GM23338 (cell line): ENCODE data around the gene ME2. TPM values are rescaled to one million over a fixed set of nuclear protein-coding genes. Genes with fewer than 3 reads are reported as not detected.

Experiments
- ATAC-seq: fragments of 200-7000 bp; cut with Tn5 transposase; 3 replicates; pipeline ENCODE4 v1.9.1; 2020
- DNase-seq: peaks from one replicate; pipeline ENCODE4 v3.0.0-alpha.2; 2015; ENCODE audit warnings: low spot score
- H2AFZ ChIP-seq: fragments of 200-600 bp; sonication (generic); 2 replicates; pipeline ENCODE4 v1.8.0; 2016; ENCODE audit warnings: antibody characterized with exemption, mild to moderate bottlenecking, moderate library complexity
- H3F3A ChIP-seq: fragments of 200-600 bp; sonication (generic); replicated peaks from 2 replicates; pipeline ENCODE4 v1.8.0; 2017; ENCODE audit warnings: antibody characterized with exemption, mixed run types, low read depth
- H3K27ac ChIP-seq: fragments of 200-600 bp; sonication (generic); 2 replicates; pipeline ENCODE4 v1.6.1; 2016; ENCODE audit warnings: low read depth
- H3K27me3 ChIP-seq: fragments of 200-600 bp; sonication (generic); 2 replicates; pipeline ENCODE4 v1.8.0; 2016; ENCODE audit warnings: mild to moderate bottlenecking, mixed run types, moderate library complexity; ENCODE audit not compliant: insufficient read depth
- H3K36me3 ChIP-seq: fragments of 200-600 bp; sonication (generic); 2 replicates; pipeline ENCODE4 v1.8.0; 2016; ENCODE audit warnings: mild to moderate bottlenecking; ENCODE audit not compliant: insufficient read depth
- H3K4me1 ChIP-seq: fragments of 200-600 bp; sonication (generic); 2 replicates; pipeline ENCODE4 v1.8.0; 2016; ENCODE audit warnings: mild to moderate bottlenecking, moderate library complexity; ENCODE audit not compliant: insufficient read depth
- H3K4me2 ChIP-seq: fragments of 200-600 bp; sonication (generic); 2 replicates; pipeline ENCODE4 v1.7.1; 2017; ENCODE audit warnings: mixed run types
- H3K4me3 ChIP-seq: fragments of 200-600 bp; sonication (generic); 2 replicates; pipeline ENCODE4 v1.6.1; 2016; ENCODE audit warnings: mixed run types
- H3K79me2 ChIP-seq: fragments of 200-600 bp; sonication (generic); replicated peaks from 2 replicates; pipeline ENCODE4 v1.8.0; 2017; ENCODE audit warnings: mild to moderate bottlenecking; ENCODE audit not compliant: insufficient read depth
- H3K9me2 ChIP-seq: fragments of 200-600 bp; sonication (generic); 2 replicates; pipeline ENCODE4 v1.8.0; 2017; ENCODE audit not compliant: insufficient read depth
- H4K20me1 ChIP-seq: fragments of 200-600 bp; sonication (generic); replicated peaks from 2 replicates; pipeline ENCODE4 v1.8.0; 2017; ENCODE audit warnings: mild to moderate bottlenecking; ENCODE audit not compliant: insufficient read depth
- H3K27ac Mint-ChIP-seq: 2 replicates; pipeline ENCODE4 v1.8.0; 2020; ENCODE audit warnings: inconsistent platforms, mild to moderate bottlenecking, moderate library complexity, mixed read lengths
- H3K27me3 Mint-ChIP-seq: 3 replicates; pipeline ENCODE4 v1.8.0; 2022; ENCODE audit warnings: low read depth, mild to moderate bottlenecking, moderate library complexity, mixed read lengths, inconsistent platforms; ENCODE audit not compliant: insufficient read depth, poor library complexity
- H3K36me3 Mint-ChIP-seq: 3 replicates; pipeline ENCODE4 v1.8.0; 2021; ENCODE audit warnings: low read depth, mild to moderate bottlenecking, inconsistent platforms, moderate library complexity, mixed read lengths
- H3K4me1 Mint-ChIP-seq: 3 replicates; pipeline ENCODE4 v1.8.0; 2020; ENCODE audit warnings: mild to moderate bottlenecking, inconsistent platforms, mixed read lengths
- H3K4me3 Mint-ChIP-seq: 3 replicates; pipeline ENCODE4 v1.8.0; 2021; ENCODE audit warnings: moderate library complexity, mild to moderate bottlenecking, inconsistent platforms, mixed read lengths
- H3K9me3 Mint-ChIP-seq: 3 replicates; pipeline ENCODE4 v1.8.0; 2020; ENCODE audit warnings: moderate library complexity, mild to moderate bottlenecking, inconsistent platforms, mixed read lengths
- CREB1 ChIP-seq: fragments of 250-450 bp; sonication (Bioruptor Pico); IDR thresholded peaks from 2 replicates; pipeline ENCODE4 v1.5.0; 2020; ENCODE audit warnings: low read depth, mild to moderate bottlenecking, moderate library complexity
- ETS1 ChIP-seq: IDR thresholded peaks from 2 replicates; pipeline ENCODE4 v1.6.1; 2016; ENCODE audit warnings: antibody characterized with exemption
- EZH2 ChIP-seq: fragments of 200-600 bp; sonication (generic); IDR thresholded peaks from one replicate; pipeline ENCODE4 v1.8.0; 2017; ENCODE audit warnings: antibody characterized with exemption, mild to moderate bottlenecking, low read depth; ENCODE audit not compliant: unreplicated experiment
- EZH2phosphoT487 ChIP-seq: fragments of 200-600 bp; sonication (generic); IDR thresholded peaks from one replicate; pipeline ENCODE4 v1.8.1; 2018; ENCODE audit warnings: antibody characterized with exemption; ENCODE audit not compliant: unreplicated experiment
- JUNB ChIP-seq: IDR thresholded peaks from one replicate; pipeline ENCODE4 v1.6.1; 2016; ENCODE audit warnings: antibody characterized with exemption; ENCODE audit not compliant: unreplicated experiment
- NANOG ChIP-seq: IDR thresholded peaks from 2 replicates; pipeline ENCODE4 v1.6.1; 2016; ENCODE audit warnings: antibody characterized with exemption, borderline replicate concordance
- STAT1 ChIP-seq: IDR thresholded peaks from one replicate; pipeline ENCODE4 v1.6.1; 2016; ENCODE audit warnings: antibody characterized with exemption; ENCODE audit not compliant: unreplicated experiment
- ZNF114 ChIP-seq: fragments of 250-450 bp; sonication (Bioruptor Pico); IDR thresholded peaks from 2 replicates; pipeline ENCODE4 v1.5.0; 2020; ENCODE audit warnings: mild to moderate bottlenecking, moderate library complexity
- ZNF331 ChIP-seq: fragments of 250-450 bp; sonication (Bioruptor Pico); IDR thresholded peaks from 2 replicates; pipeline ENCODE4 v1.5.0; 2020; ENCODE audit warnings: low read depth, mild to moderate bottlenecking, moderate library complexity
- polyA plus RNA-seq: library from polyadenylated mRNA; unstranded; fragments of >200 nt; fragmentation: Nextera tagmentation; extraction: Ambion mirVana; gene quantifications from 2 replicates; pipeline ENCODE4 v1.2.1, GENCODE V29; 2016
- total RNA-seq: library from RNA; depleted of rRNA; stranded (reverse); fragments of >200 nt; shearing (Covaris generic); gene quantifications from 2 replicates; pipeline ENCODE4 v1.2.3, GENCODE V29; 2014
- TF ChIP-seq, protein P1 (sequence below), 2 experiments: fragments of 200-600 bp in 1 of 2; sonication (generic) in 1 of 2; conservative IDR thresholded peaks; 2 replicates each; pipeline versions ENCODE4 v1.5.1 to v1.6.1; 2016 to 2017; ENCODE audit warnings: antibody characterized with exemption in 2 of 2, low read depth in 2 of 2, mild to moderate bottlenecking in 2 of 2, moderate library complexity in 1 of 2
- TF ChIP-seq, protein P2 (sequence below): IDR thresholded peaks from one replicate; pipeline ENCODE4 v1.6.1; 2018; ENCODE audit warnings: antibody characterized with exemption; ENCODE audit not compliant: unreplicated experiment
- TF ChIP-seq, protein P3 (sequence below): fragments of 250-450 bp; sonication (Bioruptor Pico); IDR thresholded peaks from 2 replicates; pipeline ENCODE4 v1.5.0; 2020; ENCODE audit warnings: mild to moderate bottlenecking, moderate library complexity

Gene ME2
- total and polyA plus RNA-seq, 2 experiments from 2014 or later, result 61.0 to 102 TPM

DNA sequence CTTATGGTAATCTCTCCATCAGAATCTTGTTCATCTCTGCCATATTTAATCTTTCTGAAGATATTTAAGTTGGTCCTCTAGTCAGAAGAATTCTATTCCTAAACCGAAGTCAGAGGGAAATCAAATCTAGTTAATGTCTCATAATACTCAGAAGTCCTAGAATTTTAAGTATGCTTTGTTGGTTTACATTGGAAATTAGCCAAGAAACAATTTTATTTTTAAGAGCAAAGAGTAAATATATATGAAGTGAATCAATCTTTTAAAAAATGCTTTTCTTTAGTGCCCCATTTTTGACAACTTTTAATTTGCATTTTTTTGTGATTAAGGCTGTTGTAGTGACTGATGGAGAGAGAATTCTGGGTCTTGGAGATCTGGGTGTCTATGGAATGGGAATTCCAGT lies 38.1 kb downstream of the ME2 start (continued):
- TF ChIP-seq EZH2 (no peak), ZNF114 (CRISPR knock-in tag) (no peak), ETS1 (no peak), EZH2phosphoT487 (no peak), JUNB (no peak), CREB1 (CRISPR knock-in tag) (no peak)
- TF ChIP-seq, protein P1, sequence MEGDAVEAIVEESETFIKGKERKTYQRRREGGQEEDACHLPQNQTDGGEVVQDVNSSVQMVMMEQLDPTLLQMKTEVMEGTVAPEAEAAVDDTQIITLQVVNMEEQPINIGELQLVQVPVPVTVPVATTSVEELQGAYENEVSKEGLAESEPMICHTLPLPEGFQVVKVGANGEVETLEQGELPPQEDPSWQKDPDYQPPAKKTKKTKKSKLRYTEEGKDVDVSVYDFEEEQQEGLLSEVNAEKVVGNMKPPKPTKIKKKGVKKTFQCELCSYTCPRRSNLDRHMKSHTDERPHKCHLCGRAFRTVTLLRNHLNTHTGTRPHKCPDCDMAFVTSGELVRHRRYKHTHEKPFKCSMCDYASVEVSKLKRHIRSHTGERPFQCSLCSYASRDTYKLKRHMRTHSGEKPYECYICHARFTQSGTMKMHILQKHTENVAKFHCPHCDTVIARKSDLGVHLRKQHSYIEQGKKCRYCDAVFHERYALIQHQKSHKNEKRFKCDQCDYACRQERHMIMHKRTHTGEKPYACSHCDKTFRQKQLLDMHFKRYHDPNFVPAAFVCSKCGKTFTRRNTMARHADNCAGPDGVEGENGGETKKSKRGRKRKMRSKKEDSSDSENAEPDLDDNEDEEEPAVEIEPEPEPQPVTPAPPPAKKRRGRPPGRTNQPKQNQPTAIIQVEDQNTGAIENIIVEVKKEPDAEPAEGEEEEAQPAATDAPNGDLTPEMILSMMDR (conservative IDR thresholded peaks at IDR 0.05; ENCODE audit: low read depth in 2 of 2), result no peak
- TF ChIP-seq, protein P2, sequence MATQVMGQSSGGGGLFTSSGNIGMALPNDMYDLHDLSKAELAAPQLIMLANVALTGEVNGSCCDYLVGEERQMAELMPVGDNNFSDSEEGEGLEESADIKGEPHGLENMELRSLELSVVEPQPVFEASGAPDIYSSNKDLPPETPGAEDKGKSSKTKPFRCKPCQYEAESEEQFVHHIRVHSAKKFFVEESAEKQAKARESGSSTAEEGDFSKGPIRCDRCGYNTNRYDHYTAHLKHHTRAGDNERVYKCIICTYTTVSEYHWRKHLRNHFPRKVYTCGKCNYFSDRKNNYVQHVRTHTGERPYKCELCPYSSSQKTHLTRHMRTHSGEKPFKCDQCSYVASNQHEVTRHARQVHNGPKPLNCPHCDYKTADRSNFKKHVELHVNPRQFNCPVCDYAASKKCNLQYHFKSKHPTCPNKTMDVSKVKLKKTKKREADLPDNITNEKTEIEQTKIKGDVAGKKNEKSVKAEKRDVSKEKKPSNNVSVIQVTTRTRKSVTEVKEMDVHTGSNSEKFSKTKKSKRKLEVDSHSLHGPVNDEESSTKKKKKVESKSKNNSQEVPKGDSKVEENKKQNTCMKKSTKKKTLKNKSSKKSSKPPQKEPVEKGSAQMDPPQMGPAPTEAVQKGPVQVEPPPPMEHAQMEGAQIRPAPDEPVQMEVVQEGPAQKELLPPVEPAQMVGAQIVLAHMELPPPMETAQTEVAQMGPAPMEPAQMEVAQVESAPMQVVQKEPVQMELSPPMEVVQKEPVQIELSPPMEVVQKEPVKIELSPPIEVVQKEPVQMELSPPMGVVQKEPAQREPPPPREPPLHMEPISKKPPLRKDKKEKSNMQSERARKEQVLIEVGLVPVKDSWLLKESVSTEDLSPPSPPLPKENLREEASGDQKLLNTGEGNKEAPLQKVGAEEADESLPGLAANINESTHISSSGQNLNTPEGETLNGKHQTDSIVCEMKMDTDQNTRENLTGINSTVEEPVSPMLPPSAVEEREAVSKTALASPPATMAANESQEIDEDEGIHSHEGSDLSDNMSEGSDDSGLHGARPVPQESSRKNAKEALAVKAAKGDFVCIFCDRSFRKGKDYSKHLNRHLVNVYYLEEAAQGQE, result no peak

GRCh38 chr18:50918153-50918552 lies 39.2 kb downstream of the ME2 start:
- no peaks in the 10 kb centered on the region for H4K20me1 ChIP-seq
- peaks cover 27% of the 10 kb centered on the region; the same call in 1 of the 2 replicates for H3K36me3 ChIP-seq
- no peak overlapping the region for H3K4me3 Mint-ChIP-seq
- no peaks in the 10 kb centered on the region for H3K9me2 ChIP-seq
- H3K27ac ChIP-seq, result no peak overlapping the region
- no peaks in the 10 kb centered on the region for H3K4me1 ChIP-seq
- H3F3A ChIP-seq, result no peaks in the 10 kb centered on the region
- DNase-seq (no peak), ATAC-seq (no peak)
- H3K27ac Mint-ChIP-seq, result no peak overlapping the region
- no peaks in the 10 kb centered on the region for H3K27me3 ChIP-seq
- H3K9me3 Mint-ChIP-seq, result no peaks in the 10 kb centered on the region
- H3K27me3 Mint-ChIP-seq, result no peaks in the 10 kb centered on the region
- H3K36me3 Mint-ChIP-seq, result peaks cover 37% of the 10 kb centered on the region
- H3K4me1 Mint-ChIP-seq, result no peaks in the 10 kb centered on the region
- no peak overlapping the region for H3K4me3 ChIP-seq
- no peak overlapping the region for H3K4me2 ChIP-seq
- H2AFZ ChIP-seq, result no peak overlapping the region
- no peaks in the 10 kb centered on the region for H3K79me2 ChIP-seq
- TF ChIP-seq STAT1, result no peak
- no peak for TF ChIP-seq ETS1
- TF ChIP-seq ZNF331 (CRISPR knock-in tag), result no peak
- no peak for TF ChIP-seq CREB1 (CRISPR knock-in tag)
- TF ChIP-seq NANOG, result no peak
- TF ChIP-seq, protein P3, sequence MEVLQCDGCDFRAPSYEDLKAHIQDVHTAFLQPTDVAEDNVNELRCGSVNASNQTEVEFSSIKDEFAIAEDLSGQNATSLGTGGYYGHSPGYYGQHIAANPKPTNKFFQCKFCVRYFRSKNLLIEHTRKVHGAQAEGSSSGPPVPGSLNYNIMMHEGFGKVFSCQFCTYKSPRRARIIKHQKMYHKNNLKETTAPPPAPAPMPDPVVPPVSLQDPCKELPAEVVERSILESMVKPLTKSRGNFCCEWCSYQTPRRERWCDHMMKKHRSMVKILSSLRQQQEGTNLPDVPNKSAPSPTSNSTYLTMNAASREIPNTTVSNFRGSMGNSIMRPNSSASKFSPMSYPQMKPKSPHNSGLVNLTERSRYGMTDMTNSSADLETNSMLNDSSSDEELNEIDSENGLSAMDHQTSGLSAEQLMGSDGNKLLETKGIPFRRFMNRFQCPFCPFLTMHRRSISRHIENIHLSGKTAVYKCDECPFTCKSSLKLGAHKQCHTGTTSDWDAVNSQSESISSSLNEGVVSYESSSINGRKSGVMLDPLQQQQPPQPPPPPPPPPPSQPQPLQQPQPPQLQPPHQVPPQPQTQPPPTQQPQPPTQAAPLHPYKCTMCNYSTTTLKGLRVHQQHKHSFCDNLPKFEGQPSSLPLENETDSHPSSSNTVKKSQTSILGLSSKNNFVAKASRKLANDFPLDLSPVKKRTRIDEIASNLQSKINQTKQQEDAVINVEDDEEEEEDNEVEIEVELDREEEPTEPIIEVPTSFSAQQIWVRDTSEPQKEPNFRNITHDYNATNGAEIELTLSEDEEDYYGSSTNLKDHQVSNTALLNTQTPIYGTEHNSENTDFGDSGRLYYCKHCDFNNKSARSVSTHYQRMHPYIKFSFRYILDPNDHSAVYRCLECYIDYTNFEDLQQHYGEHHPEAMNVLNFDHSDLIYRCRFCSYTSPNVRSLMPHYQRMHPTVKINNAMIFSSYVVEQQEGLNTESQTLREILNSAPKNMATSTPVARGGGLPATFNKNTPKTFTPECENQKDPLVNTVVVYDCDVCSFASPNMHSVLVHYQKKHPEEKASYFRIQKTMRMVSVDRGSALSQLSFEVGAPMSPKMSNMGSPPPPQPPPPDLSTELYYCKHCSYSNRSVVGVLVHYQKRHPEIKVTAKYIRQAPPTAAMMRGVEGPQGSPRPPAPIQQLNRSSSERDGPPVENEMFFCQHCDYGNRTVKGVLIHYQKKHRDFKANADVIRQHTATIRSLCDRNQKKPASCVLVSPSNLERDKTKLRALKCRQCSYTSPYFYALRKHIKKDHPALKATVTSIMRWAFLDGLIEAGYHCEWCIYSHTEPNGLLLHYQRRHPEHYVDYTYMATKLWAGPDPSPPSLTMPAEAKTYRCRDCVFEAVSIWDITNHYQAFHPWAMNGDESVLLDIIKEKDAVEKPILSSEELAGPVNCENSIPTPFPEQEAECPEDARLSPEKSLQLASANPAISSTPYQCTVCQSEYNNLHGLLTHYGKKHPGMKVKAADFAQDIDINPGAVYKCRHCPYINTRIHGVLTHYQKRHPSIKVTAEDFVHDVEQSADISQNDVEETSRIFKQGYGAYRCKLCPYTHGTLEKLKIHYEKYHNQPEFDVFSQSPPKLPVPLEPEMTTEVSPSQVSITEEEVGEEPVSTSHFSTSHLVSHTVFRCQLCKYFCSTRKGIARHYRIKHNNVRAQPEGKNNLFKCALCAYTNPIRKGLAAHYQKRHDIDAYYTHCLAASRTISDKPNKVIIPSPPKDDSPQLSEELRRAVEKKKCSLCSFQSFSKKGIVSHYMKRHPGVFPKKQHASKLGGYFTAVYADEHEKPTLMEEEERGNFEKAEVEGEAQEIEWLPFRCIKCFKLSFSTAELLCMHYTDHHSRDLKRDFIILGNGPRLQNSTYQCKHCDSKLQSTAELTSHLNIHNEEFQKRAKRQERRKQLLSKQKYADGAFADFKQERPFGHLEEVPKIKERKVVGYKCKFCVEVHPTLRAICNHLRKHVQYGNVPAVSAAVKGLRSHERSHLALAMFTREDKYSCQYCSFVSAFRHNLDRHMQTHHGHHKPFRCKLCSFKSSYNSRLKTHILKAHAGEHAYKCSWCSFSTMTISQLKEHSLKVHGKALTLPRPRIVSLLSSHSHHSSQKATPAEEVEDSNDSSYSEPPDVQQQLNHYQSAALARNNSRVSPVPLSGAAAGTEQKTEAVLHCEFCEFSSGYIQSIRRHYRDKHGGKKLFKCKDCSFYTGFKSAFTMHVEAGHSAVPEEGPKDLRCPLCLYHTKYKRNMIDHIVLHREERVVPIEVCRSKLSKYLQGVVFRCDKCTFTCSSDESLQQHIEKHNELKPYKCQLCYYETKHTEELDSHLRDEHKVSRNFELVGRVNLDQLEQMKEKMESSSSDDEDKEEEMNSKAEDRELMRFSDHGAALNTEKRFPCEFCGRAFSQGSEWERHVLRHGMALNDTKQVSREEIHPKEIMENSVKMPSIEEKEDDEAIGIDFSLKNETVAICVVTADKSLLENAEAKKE (CRISPR knock-in tag), result no peak
- no peak for TF ChIP-seq JUNB
